Measurements from ENCODE around the gene LYZ.

DNA sequence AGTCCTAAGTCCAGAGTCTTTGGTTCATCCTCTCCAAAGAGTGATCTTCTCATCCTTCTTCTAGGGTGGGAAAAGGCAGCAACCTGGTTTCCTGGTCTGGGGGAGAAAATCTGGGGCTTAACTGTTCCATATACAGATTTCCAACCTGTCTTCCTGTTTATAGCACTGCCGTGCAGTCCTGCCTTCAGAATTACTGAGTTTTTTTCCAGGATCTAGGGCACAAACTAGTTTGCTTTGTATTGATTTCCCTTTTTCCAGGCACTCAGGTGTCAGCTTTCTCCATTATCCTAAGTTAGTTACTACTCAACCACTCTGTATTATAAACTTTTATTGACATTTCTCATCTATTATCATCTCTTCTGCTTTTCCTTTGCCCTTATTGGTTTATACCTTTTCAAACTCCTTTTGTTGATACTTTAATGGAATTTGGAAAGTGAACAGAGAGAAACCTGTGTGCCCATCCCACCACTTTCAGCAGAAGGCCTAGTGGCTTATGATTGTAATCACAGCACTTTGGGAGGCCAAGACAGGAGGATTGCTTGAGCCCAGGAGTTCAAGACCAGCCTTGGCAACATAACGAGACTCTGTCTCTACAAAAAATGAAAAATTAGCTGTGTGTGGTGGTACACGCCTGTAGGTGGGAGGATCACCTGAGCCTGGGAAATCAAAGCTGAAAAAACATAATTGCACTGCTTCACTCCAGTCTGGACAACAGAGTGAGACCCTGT, 4.1 kb upstream of the LYZ start:
- TF ChIP-seq, protein P1, sequence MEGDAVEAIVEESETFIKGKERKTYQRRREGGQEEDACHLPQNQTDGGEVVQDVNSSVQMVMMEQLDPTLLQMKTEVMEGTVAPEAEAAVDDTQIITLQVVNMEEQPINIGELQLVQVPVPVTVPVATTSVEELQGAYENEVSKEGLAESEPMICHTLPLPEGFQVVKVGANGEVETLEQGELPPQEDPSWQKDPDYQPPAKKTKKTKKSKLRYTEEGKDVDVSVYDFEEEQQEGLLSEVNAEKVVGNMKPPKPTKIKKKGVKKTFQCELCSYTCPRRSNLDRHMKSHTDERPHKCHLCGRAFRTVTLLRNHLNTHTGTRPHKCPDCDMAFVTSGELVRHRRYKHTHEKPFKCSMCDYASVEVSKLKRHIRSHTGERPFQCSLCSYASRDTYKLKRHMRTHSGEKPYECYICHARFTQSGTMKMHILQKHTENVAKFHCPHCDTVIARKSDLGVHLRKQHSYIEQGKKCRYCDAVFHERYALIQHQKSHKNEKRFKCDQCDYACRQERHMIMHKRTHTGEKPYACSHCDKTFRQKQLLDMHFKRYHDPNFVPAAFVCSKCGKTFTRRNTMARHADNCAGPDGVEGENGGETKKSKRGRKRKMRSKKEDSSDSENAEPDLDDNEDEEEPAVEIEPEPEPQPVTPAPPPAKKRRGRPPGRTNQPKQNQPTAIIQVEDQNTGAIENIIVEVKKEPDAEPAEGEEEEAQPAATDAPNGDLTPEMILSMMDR (IDR thresholded peaks at IDR 0.05), result no peak
- no peak for TF ChIP-seq POLR2A (IDR thresholded peaks at IDR 0.05)

Measured in esophagus squamous epithelium (tissue), 4 donors.